ENCODE results near the gene BABAM2.

Gene BABAM2

GRCh38 chr2:28188436-28188835 lies 297.9 kb downstream of the BABAM2 start:
- Histone ChIP-seq H3K27ac (ENCODE audit: low read depth, low read length, severe bottlenecking) (no peak overlapping the region), H3K9me3 (ENCODE audit: control insufficient read depth, low read length) (no peaks in the 10 kb centered on the region), H3K4me1 (ENCODE audit: control insufficient read depth, insufficient read depth, low read length, poor library complexity, severe bottlenecking) (no peaks in the 10 kb centered on the region), H3K4me3 (ENCODE audit: extremely low read depth, insufficient read depth, low read length, poor library complexity, severe bottlenecking) (no peak overlapping the region), H3K36me3 (ENCODE audit: control insufficient read depth, insufficient read depth, low read length) (no peaks in the 10 kb centered on the region)
- 93 to 97% methylated on average over 4 of the region's 4 CpGs for WGBS, 2 experiments (ENCODE audit: insufficient coverage in 2 of 2)

GRCh38 chr2:28193630-28194403 lies 303.3 kb downstream of the BABAM2 start:
- H3K4me3 ChIP-seq (ENCODE audit: extremely low read depth, insufficient read depth, low read length, poor library complexity, severe bottlenecking) = no peak overlapping the region
- H3K27ac ChIP-seq (ENCODE audit: low read depth, low read length, severe bottlenecking) = no peak overlapping the region
- no peaks in the 10 kb centered on the region for H3K36me3 ChIP-seq (ENCODE audit: control insufficient read depth, insufficient read depth, low read length)
- 87% methylated on average over 8 of the region's 10 CpGs for WGBS, 2 experiments (ENCODE audit: insufficient coverage in 2 of 2)
- no peaks in the 10 kb centered on the region for H3K9me3 ChIP-seq (ENCODE audit: control insufficient read depth, low read length)
- H3K4me1 ChIP-seq (ENCODE audit: control insufficient read depth, insufficient read depth, low read length, poor library complexity, severe bottlenecking) = no peaks in the 10 kb centered on the region

DNA sequence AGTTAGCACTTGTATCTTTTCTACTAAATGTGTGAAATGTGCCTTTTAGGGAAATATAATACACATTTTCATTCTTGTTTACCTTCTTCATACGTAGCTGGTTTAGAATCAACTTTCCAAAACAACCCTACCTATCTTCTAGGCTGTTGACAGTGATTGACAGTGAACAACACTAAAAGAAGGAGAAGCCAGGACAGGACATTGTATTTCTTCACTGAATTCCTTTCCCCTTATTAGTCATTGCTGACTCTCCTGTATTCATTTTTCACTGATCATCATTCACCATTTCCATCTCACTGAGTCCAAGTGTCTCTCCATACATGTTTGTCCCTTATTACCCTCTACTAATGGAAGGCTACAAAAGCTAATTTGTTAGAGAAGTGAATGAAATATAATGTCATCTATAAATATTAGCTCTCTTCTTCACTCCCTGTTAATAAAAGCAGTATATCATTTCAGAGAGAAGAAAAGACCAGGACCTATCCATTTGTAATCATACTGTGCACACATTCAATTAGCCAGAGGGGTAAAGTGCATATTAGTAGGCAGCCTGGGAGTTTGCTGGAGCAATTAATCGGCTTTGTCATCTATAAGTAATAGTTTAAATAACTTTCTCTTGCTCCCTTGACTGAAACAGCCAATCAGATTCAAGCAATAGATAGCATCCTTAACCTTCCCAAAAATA lies 309.6 kb downstream of the BABAM2 start:
- Histone ChIP-seq H3K4me3 (ENCODE audit: extremely low read depth, insufficient read depth, low read length, poor library complexity, severe bottlenecking) (no peak overlapping the region), H3K36me3 (ENCODE audit: control insufficient read depth, insufficient read depth, low read length) (no peaks in the 10 kb centered on the region), H3K9me3 (ENCODE audit: control insufficient read depth, low read length) (no peaks in the 10 kb centered on the region), H3K4me1 (ENCODE audit: control insufficient read depth, insufficient read depth, low read length, poor library complexity, severe bottlenecking) (no peaks in the 10 kb centered on the region), H3K27ac (ENCODE audit: low read depth, low read length, severe bottlenecking) (no peak overlapping the region)
- WGBS, 2 experiments (ENCODE audit: insufficient coverage in 2 of 2) = no CpG with 5 or more reads among the region's 2 CpGs

- no peak overlapping the region for H3K27ac ChIP-seq (ENCODE audit: low read depth, low read length, severe bottlenecking)
- no peaks in the 10 kb centered on the region for H3K4me1 ChIP-seq (ENCODE audit: control insufficient read depth, insufficient read depth, low read length, poor library complexity, severe bottlenecking)
- H3K36me3 ChIP-seq (ENCODE audit: control insufficient read depth, insufficient read depth, low read length) = no peaks in the 10 kb centered on the region
- no peaks in the 10 kb centered on the region for H3K9me3 ChIP-seq (ENCODE audit: control insufficient read depth, low read length)
- no peak overlapping the region for H3K4me3 ChIP-seq (ENCODE audit: extremely low read depth, insufficient read depth, low read length, poor library complexity, severe bottlenecking)
- 83 to 86% methylated on average over 5 to 6 of the region's 7 CpGs for WGBS, 2 experiments (ENCODE audit: insufficient coverage in 2 of 2)
Measured at GRCh38 chr2:28201671-28202180, 311.2 kb downstream of the BABAM2 start.

- Histone ChIP-seq H3K9me3 (ENCODE audit: control insufficient read depth, low read length) (no peaks in the 10 kb centered on the region), H3K4me3 (ENCODE audit: extremely low read depth, insufficient read depth, low read length, poor library complexity, severe bottlenecking) (no peak overlapping the region), H3K4me1 (ENCODE audit: control insufficient read depth, insufficient read depth, low read length, poor library complexity, severe bottlenecking) (no peaks in the 10 kb centered on the region), H3K27ac (ENCODE audit: low read depth, low read length, severe bottlenecking) (no peak overlapping the region), H3K36me3 (ENCODE audit: control insufficient read depth, insufficient read depth, low read length) (no peaks in the 10 kb centered on the region)
- WGBS, 2 experiments (ENCODE audit: insufficient coverage in 2 of 2) = 80 to 86% methylated on average over 1 of the region's 3 CpGs
Measured at GRCh38 chr2:28202719-28203118, 312.2 kb downstream of the BABAM2 start.

DNA sequence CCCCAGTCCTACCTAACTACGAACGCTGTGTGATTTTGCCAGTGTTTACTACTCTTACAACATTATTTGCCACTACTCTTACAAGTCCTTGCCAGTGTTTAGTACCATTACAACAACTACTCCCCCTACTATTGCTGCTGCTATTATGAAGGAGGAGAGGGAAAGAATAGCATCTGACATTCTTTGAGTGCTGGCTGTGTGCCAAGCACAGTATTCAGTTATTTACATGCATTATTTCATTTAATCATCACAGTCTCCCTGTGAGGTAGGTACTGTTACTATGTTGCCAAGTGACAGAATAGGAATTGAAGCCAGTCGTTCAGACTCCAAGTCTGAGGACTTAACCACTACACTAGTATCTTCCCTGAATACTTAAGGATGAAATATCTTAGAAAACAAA lies 316.2 kb downstream of the BABAM2 start:
- WGBS, 2 experiments (ENCODE audit: insufficient coverage in 2 of 2) = 100% methylated on average over 1 of the region's 3 CpGs; no CpG with 5 or more reads in 1 of the 2 experiments
- Histone ChIP-seq H3K27ac (ENCODE audit: low read depth, low read length, severe bottlenecking) (no peak overlapping the region), H3K4me3 (ENCODE audit: extremely low read depth, insufficient read depth, low read length, poor library complexity, severe bottlenecking) (no peak overlapping the region), H3K36me3 (ENCODE audit: control insufficient read depth, insufficient read depth, low read length) (no peaks in the 10 kb centered on the region), H3K4me1 (ENCODE audit: control insufficient read depth, insufficient read depth, low read length, poor library complexity, severe bottlenecking) (no peaks in the 10 kb centered on the region), H3K9me3 (ENCODE audit: control insufficient read depth, low read length) (no peaks in the 10 kb centered on the region)

GRCh38 chr2:28209261-28209691 lies 318.7 kb downstream of the BABAM2 start:
- H3K36me3 ChIP-seq (ENCODE audit: control insufficient read depth, insufficient read depth, low read length) = no peaks in the 10 kb centered on the region
- WGBS, 2 experiments (ENCODE audit: insufficient coverage in 2 of 2) = 90% methylated on average over 2 of the region's 3 CpGs
- H3K4me3 ChIP-seq (ENCODE audit: extremely low read depth, insufficient read depth, low read length, poor library complexity, severe bottlenecking) = no peak overlapping the region
- no peak overlapping the region for H3K27ac ChIP-seq (ENCODE audit: low read depth, low read length, severe bottlenecking)
- no peaks in the 10 kb centered on the region for H3K4me1 ChIP-seq (ENCODE audit: control insufficient read depth, insufficient read depth, low read length, poor library complexity, severe bottlenecking)
- H3K9me3 ChIP-seq (ENCODE audit: control insufficient read depth, low read length) = no peaks in the 10 kb centered on the region

DNA sequence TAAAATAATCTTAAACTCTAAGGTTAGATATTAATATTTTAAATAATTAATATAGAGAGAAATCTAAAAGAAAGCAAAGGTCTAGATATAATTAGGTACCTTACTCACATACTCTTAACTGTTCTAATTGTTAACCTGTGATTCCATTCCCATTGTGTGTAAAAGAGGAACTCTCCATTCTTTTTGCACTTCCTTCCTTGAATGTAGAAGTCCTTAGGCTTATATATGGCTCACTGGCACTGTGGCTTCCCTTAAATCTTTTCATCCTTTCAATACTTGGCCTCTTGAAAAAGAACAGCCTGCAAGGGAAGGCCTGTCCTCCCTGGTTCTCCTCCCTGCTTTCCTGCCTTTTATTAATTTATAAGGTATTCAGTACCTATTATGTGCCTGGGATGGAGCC lies 319.3 kb downstream of the BABAM2 start:
- Histone ChIP-seq H3K27ac (ENCODE audit: low read depth, low read length, severe bottlenecking) (no peak overlapping the region), H3K4me1 (ENCODE audit: control insufficient read depth, insufficient read depth, low read length, poor library complexity, severe bottlenecking) (no peaks in the 10 kb centered on the region), H3K9me3 (ENCODE audit: control insufficient read depth, low read length) (no peaks in the 10 kb centered on the region), H3K4me3 (ENCODE audit: extremely low read depth, insufficient read depth, low read length, poor library complexity, severe bottlenecking) (no peak overlapping the region), H3K36me3 (ENCODE audit: control insufficient read depth, insufficient read depth, low read length) (no peaks in the 10 kb centered on the region)

GRCh38 chr2:28210535-28210934 lies 320.0 kb downstream of the BABAM2 start:
- Histone ChIP-seq H3K36me3 (ENCODE audit: control insufficient read depth, insufficient read depth, low read length) (no peaks in the 10 kb centered on the region), H3K4me1 (ENCODE audit: control insufficient read depth, insufficient read depth, low read length, poor library complexity, severe bottlenecking) (no peaks in the 10 kb centered on the region), H3K9me3 (ENCODE audit: control insufficient read depth, low read length) (no peaks in the 10 kb centered on the region), H3K27ac (ENCODE audit: low read depth, low read length, severe bottlenecking) (no peak overlapping the region), H3K4me3 (ENCODE audit: extremely low read depth, insufficient read depth, low read length, poor library complexity, severe bottlenecking) (no peak overlapping the region)
- no CpG with 5 or more reads among the region's 1 CpG for WGBS, 2 experiments (ENCODE audit: insufficient coverage in 2 of 2)

DNA sequence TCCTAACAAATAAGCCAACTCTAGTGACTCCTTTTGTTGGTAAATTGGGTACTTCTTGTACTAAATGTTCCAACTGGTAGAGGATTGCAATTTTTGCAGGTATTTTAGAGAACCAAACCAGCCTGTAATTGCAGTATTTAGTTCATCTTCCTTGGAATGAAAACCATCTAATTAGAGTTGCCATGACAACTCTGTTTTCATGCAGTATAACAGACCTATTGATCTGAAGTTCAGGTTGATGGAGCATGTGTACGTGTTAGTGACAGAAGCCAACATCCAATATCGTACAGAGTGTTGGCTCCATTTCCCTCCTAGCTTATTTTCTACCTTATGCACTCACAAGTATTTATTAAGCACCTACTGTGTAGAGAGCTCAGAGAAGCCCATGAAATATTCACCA lies 325.8 kb downstream of the BABAM2 start:
- WGBS, 2 experiments (ENCODE audit: insufficient coverage in 2 of 2) = 100% methylated on average over 2 of the region's 2 CpGs; no CpG with 5 or more reads in 1 of the 2 experiments
- Histone ChIP-seq H3K9me3 (ENCODE audit: control insufficient read depth, low read length) (no peaks in the 10 kb centered on the region), H3K36me3 (ENCODE audit: control insufficient read depth, insufficient read depth, low read length) (no peaks in the 10 kb centered on the region), H3K27ac (ENCODE audit: low read depth, low read length, severe bottlenecking) (no peak overlapping the region), H3K4me1 (ENCODE audit: control insufficient read depth, insufficient read depth, low read length, poor library complexity, severe bottlenecking) (peaks cover 6% of the 10 kb centered on the region), H3K4me3 (ENCODE audit: extremely low read depth, insufficient read depth, low read length, poor library complexity, severe bottlenecking) (no peak overlapping the region)

Data from mesodermal cell (in vitro differentiated cells).